HEK293 (cell line): Measurements from ENCODE around the gene YOD1.

ENCODE experiments used
- ZBTB17 ChIP-seq: fragments of 450-650 bp; formaldehyde crosslinking; IDR thresholded peaks from 2 replicates; pipeline ENCODE4 v1.5.1; 2016; ENCODE audit warnings: missing biosample characterization, missing genetic modification characterization
- TF ChIP-seq, protein P1 (sequence below): fragments of 450-650 bp; formaldehyde crosslinking; IDR thresholded peaks from 2 replicates; pipeline ENCODE4 v1.5.1; 2016; ENCODE audit warnings: missing biosample characterization, missing genetic modification characterization

DNA sequence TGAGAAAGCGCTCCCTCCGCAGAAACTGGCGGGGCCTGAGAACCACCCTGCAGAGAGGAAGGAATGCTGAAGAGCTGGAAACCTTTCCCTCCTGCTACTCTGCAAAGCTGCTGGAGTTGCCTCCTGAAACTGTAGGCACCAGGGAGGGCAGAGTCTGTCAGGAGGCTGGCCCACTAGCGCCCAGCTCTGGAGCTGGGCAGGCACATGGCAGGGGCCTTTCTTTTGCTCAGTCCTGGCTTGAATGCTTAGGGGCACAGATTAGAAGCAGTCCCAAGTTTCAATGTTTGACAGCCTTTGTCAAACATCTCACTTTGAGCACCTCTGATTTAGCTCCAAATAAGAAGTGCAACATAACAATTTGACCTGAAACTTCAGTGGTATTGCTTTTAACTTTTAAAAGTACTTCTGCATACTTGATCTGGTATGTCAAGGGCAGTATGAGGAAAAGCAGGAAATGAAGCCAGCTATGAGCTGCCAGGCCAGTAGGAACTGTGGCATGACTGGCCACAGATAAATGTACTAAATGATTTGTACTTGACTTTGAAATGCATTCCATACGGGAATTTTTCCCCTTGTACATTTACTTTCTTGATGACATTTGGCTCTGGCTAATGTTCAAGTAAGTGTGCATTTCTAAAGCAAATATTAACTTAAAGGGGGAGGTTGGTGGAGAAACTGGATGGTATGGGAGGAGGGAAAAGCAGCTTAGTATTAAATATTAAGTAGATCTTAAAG lies 25.7 kb downstream of the YOD1 start:
- no peak for TF ChIP-seq ZBTB17 (tag by site-specific recombination)
- TF ChIP-seq, protein P1, sequence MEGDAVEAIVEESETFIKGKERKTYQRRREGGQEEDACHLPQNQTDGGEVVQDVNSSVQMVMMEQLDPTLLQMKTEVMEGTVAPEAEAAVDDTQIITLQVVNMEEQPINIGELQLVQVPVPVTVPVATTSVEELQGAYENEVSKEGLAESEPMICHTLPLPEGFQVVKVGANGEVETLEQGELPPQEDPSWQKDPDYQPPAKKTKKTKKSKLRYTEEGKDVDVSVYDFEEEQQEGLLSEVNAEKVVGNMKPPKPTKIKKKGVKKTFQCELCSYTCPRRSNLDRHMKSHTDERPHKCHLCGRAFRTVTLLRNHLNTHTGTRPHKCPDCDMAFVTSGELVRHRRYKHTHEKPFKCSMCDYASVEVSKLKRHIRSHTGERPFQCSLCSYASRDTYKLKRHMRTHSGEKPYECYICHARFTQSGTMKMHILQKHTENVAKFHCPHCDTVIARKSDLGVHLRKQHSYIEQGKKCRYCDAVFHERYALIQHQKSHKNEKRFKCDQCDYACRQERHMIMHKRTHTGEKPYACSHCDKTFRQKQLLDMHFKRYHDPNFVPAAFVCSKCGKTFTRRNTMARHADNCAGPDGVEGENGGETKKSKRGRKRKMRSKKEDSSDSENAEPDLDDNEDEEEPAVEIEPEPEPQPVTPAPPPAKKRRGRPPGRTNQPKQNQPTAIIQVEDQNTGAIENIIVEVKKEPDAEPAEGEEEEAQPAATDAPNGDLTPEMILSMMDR (tag by site-specific recombination): no peak
